Measurements from ENCODE around the gene PTCH1. TPM values are rescaled to one million over a fixed set of nuclear protein-coding genes. Genes with fewer than 3 reads are reported as not detected.

Gene PTCH1
- total and polyA plus RNA-seq, 10 of the 15 experiments (the other 5 are each of a cell fraction or from before 2014, with no cell fraction given): 0.16 to 6.1 (median 2.6) TPM

DNA sequence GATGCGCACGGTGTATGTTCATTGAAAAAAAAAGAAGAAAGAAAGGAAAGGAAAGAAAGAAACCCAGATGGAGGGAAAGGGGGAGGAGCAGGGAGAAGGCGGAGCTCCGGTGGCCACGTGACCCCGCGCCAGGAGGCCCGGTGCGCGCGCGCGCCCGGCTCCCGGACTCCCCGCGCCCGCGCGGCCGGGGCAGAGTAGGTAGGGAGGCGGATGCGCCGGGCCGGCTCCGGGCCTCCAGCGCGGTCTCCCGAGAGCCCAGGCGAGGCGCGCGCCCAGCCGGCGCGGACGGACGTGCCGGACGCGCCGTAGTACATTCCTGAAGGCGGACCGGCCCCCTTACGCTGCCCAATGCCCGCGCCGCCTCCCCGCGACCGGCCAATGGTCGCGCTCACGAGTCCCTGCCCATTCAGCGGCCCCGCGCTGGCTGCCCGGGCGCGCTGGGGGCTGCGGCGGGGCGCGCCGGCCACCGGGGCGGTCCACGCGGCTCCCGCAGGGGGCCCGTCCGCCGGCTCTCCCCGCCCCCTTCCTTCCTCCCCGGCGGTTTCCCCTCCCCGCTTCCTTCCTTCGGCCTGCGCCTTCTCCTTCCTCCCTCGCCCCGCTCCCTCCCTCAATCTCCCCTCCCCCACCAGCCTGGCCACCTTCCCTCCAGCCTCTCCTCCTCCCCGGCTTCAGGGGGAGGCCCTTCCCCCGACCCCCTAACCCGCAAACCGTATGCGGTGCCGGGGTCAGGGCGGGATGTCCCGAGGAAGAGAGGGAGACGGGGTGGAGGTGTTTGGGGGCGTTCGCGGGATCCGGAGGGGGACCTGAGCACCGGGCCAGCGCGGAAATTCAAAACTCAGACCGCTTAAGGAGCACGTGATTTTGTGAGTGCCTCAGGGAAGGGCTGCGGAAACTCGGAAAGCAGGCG lies 5.8 kb downstream of the PTCH1 start (continued):
- TF ChIP-seq, protein P1, sequence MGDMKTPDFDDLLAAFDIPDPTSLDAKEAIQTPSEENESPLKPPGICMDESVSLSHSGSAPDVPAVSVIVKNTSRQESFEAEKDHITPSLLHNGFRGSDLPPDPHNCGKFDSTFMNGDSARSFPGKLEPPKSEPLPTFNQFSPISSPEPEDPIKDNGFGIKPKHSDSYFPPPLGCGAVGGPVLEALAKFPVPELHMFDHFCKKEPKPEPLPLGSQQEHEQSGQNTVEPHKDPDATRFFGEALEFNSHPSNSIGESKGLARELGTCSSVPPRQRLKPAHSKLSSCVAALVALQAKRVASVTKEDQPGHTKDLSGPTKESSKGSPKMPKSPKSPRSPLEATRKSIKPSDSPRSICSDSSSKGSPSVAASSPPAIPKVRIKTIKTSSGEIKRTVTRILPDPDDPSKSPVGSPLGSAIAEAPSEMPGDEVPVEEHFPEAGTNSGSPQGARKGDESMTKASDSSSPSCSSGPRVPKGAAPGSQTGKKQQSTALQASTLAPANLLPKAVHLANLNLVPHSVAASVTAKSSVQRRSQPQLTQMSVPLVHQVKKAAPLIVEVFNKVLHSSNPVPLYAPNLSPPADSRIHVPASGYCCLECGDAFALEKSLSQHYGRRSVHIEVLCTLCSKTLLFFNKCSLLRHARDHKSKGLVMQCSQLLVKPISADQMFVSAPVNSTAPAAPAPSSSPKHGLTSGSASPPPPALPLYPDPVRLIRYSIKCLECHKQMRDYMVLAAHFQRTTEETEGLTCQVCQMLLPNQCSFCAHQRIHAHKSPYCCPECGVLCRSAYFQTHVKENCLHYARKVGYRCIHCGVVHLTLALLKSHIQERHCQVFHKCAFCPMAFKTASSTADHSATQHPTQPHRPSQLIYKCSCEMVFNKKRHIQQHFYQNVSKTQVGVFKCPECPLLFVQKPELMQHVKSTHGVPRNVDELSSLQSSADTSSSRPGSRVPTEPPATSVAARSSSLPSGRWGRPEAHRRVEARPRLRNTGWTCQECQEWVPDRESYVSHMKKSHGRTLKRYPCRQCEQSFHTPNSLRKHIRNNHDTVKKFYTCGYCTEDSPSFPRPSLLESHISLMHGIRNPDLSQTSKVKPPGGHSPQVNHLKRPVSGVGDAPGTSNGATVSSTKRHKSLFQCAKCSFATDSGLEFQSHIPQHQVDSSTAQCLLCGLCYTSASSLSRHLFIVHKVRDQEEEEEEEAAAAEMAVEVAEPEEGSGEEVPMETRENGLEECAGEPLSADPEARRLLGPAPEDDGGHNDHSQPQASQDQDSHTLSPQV (IDR thresholded peaks at IDR 0.05): no peak
- TF ChIP-seq ETV6 (conservative IDR thresholded peaks at IDR 0.05 in 1 of 2, IDR thresholded peaks at IDR 0.05 in 1 of 2; ENCODE audit: borderline replicate concordance in 1 of 2, low read depth in 1 of 2) (no peak), BMI1 (IDR thresholded peaks at IDR 0.05; ENCODE audit: borderline replicate concordance) (0 out of 2 replicates have a peak, but pooled peaks have one; percentile 17), TBL1XR1 (IDR thresholded peaks at IDR 0.05; ENCODE audit: low read depth, low read length) (0 out of 2 replicates have a peak, but pooled peaks have one; percentile 13), BACH1 (IDR thresholded peaks at IDR 0.05; ENCODE audit: borderline replicate concordance) (peak; percentile 82; the same call in 1 of the 2 replicates), ATF3 (IDR thresholded peaks at IDR 0.05; ENCODE audit: borderline replicate concordance, extremely low read depth, low read depth, low read length) (peak; percentile 68; the same call in 1 of the 2 replicates), BHLHE40 (IDR thresholded peaks at IDR 0.05; ENCODE audit: borderline replicate concordance in 1 of 2, low read depth in 2 of 2, low read length in 1 of 2) (peak; percentile 63 to 87), ZNF274 (IDR thresholded peaks at IDR 0.05; ENCODE audit: insufficient read depth, insufficient read length) (no peak), JUND (IDR thresholded peaks at IDR 0.05; ENCODE audit: low read depth, low read length) (peak; percentile 16; the same call in 1 of the 2 replicates), CHD4 (IDR thresholded peaks at IDR 0.05) (no peak), NR2C2 (IDR thresholded peaks at IDR 0.05; ENCODE audit: borderline replicate concordance, control insufficient read depth, insufficient read length, low read depth) (no peak), SIX5 (IDR thresholded peaks at IDR 0.05; ENCODE audit: low read depth, low read length, severe bottlenecking) (no peak), RCOR1 (conservative IDR thresholded peaks at IDR 0.05; ENCODE audit: low read depth, low read length) (no peak), HSF1 (IDR thresholded peaks at IDR 0.05; ENCODE audit: low read depth, low read length) (no peak), IRF4 (IDR thresholded peaks at IDR 0.05; ENCODE audit: low read depth, low read length) (no peak), NFIC (IDR thresholded peaks at IDR 0.05; ENCODE audit: low read depth, low read length) (no peak)
- TF ChIP-seq, protein P2, sequence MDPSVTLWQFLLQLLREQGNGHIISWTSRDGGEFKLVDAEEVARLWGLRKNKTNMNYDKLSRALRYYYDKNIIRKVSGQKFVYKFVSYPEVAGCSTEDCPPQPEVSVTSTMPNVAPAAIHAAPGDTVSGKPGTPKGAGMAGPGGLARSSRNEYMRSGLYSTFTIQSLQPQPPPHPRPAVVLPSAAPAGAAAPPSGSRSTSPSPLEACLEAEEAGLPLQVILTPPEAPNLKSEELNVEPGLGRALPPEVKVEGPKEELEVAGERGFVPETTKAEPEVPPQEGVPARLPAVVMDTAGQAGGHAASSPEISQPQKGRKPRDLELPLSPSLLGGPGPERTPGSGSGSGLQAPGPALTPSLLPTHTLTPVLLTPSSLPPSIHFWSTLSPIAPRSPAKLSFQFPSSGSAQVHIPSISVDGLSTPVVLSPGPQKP (IDR thresholded peaks at IDR 0.05; ENCODE audit: low read depth, low read length): no peak
- TF ChIP-seq, protein P3, sequence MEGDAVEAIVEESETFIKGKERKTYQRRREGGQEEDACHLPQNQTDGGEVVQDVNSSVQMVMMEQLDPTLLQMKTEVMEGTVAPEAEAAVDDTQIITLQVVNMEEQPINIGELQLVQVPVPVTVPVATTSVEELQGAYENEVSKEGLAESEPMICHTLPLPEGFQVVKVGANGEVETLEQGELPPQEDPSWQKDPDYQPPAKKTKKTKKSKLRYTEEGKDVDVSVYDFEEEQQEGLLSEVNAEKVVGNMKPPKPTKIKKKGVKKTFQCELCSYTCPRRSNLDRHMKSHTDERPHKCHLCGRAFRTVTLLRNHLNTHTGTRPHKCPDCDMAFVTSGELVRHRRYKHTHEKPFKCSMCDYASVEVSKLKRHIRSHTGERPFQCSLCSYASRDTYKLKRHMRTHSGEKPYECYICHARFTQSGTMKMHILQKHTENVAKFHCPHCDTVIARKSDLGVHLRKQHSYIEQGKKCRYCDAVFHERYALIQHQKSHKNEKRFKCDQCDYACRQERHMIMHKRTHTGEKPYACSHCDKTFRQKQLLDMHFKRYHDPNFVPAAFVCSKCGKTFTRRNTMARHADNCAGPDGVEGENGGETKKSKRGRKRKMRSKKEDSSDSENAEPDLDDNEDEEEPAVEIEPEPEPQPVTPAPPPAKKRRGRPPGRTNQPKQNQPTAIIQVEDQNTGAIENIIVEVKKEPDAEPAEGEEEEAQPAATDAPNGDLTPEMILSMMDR (IDR thresholded peaks at IDR 0.05 in 2 of 3, conservative IDR thresholded peaks at IDR 0.05 in 1 of 3; ENCODE audit: control insufficient read depth in 2 of 3, extremely low read depth in 1 of 3, insufficient read depth in 1 of 3, low read depth in 3 of 3, low read length in 3 of 3): no peak

All from GM12878 (cell line).